SK-N-SH treated with all-trans-retinoic acid at 6 μM for 48 hours (cell line): Measurements from ENCODE around the gene MTARC1.

ENCODE experiments used
- CSDC2 ChIP-seq: fragments of 250-450 bp; sonication (Bioruptor Pico); IDR thresholded peaks from 2 replicates; pipeline ENCODE4 v1.5.0; 2020; ENCODE audit warnings: mild to moderate bottlenecking, moderate library complexity
- CSRNP3 ChIP-seq: fragments of 250-450 bp; sonication (Bioruptor Pico); IDR thresholded peaks from 2 replicates; pipeline ENCODE4 v1.5.1; 2021; ENCODE audit warnings: mild to moderate bottlenecking, moderate library complexity
- ESRRG ChIP-seq: fragments of 250-450 bp; sonication (Bioruptor Pico); IDR thresholded peaks from 2 replicates; pipeline ENCODE4 v1.6.1; 2021; ENCODE audit warnings: mild to moderate bottlenecking
- TOX ChIP-seq: fragments of 250-450 bp; sonication (Bioruptor Pico); IDR thresholded peaks from 2 replicates; pipeline ENCODE4 v1.8.0; 2021; ENCODE audit warnings: mild to moderate bottlenecking, moderate library complexity, borderline replicate concordance
- ZC3H10 ChIP-seq: fragments of 250-450 bp; sonication (Bioruptor Pico); IDR thresholded peaks from 2 replicates; pipeline ENCODE4 v1.5.1; 2021; ENCODE audit warnings: mild to moderate bottlenecking, moderate library complexity
- ZNF565 ChIP-seq: fragments of 450-650 bp; formaldehyde crosslinking; conservative IDR thresholded peaks from 2 replicates; pipeline ENCODE4 v1.5.0; 2020; ENCODE audit warnings: low read depth, mild to moderate bottlenecking, moderate library complexity
- TF ChIP-seq, protein P1 (sequence below): fragments of 250-450 bp; sonication (Bioruptor Pico); IDR thresholded peaks from 2 replicates; pipeline ENCODE4 v1.5.1; 2020; ENCODE audit warnings: low read depth, mild to moderate bottlenecking, moderate library complexity
- TF ChIP-seq, protein P2 (sequence below): fragments of 250-450 bp; sonication (Bioruptor Pico); IDR thresholded peaks from 2 replicates; pipeline ENCODE4 v1.8.0; 2020; ENCODE audit warnings: mild to moderate bottlenecking, moderate library complexity, borderline replicate concordance

DNA sequence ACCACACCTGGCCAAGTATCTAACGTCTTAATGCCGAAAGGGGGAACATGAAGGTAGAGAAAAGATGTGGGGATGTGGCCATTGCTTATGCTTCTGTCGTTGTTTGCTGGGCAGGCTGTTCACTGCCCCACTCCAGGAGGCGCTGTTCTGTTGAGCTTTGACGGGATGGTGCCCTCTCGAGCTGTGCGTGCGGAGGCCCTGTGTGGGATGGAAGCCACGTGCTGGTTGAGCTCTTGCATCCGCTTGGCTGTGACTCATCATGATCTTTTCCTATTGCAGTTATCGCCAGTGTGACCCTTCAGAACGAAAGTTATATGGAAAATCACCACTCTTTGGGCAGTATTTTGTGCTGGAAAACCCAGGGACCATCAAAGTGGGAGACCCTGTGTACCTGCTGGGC is 26.3 kb downstream of the MTARC1 start:
- TF ChIP-seq, protein P1, sequence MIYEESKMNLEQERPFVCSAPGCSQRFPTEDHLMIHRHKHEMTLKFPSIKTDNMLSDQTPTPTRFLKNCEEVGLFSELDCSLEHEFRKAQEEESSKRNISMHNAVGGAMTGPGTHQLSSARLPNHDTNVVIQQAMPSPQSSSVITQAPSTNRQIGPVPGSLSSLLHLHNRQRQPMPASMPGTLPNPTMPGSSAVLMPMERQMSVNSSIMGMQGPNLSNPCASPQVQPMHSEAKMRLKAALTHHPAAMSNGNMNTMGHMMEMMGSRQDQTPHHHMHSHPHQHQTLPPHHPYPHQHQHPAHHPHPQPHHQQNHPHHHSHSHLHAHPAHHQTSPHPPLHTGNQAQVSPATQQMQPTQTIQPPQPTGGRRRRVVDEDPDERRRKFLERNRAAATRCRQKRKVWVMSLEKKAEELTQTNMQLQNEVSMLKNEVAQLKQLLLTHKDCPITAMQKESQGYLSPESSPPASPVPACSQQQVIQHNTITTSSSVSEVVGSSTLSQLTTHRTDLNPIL, result no peak
- TF ChIP-seq ZC3H10 (CRISPR knock-in tag) (no peak), CSDC2 (CRISPR knock-in tag) (no peak), ESRRG (CRISPR knock-in tag) (no peak), CSRNP3 (CRISPR knock-in tag) (no peak), TOX (CRISPR knock-in tag) (no peak), ZNF565 (CRISPR knock-in tag) (no peak)
- TF ChIP-seq, protein P2, sequence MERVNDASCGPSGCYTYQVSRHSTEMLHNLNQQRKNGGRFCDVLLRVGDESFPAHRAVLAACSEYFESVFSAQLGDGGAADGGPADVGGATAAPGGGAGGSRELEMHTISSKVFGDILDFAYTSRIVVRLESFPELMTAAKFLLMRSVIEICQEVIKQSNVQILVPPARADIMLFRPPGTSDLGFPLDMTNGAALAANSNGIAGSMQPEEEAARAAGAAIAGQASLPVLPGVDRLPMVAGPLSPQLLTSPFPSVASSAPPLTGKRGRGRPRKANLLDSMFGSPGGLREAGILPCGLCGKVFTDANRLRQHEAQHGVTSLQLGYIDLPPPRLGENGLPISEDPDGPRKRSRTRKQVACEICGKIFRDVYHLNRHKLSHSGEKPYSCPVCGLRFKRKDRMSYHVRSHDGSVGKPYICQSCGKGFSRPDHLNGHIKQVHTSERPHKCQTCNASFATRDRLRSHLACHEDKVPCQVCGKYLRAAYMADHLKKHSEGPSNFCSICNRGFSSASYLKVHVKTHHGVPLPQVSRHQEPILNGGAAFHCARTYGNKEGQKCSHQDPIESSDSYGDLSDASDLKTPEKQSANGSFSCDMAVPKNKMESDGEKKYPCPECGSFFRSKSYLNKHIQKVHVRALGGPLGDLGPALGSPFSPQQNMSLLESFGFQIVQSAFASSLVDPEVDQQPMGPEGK (CRISPR knock-in tag), result no peak
